ENCODE results near the gene PSAP.
"Not testable (repeated sequence)": the region's sequence is repeated elsewhere in the genome, so short reads cannot be mapped to it uniquely, and the experiment has no call there.

Gene PSAP

GRCh38 chr10:71888623-71889387, 37.8 kb upstream of the PSAP start:
- Histone ChIP-seq H3K27ac (no peak overlapping the region), H3K9ac (ENCODE audit: insufficient read length) (peak overlapping the region; percentile 71), H3K4me3 (peak overlapping the region; percentile 84), H3K36me3 (ENCODE audit: insufficient read depth, low read length) (no peaks in the 10 kb centered on the region), H3K9me3 (ENCODE audit: low read depth, low read length) (no peaks in the 10 kb centered on the region)
- TF ChIP-seq FOXP2 (optimal IDR thresholded peaks at IDR 0.05; ENCODE audit: control extremely low read depth, extremely low read length, insufficient read depth) (no peak), EZH2 (IDR thresholded peaks at IDR 0.05) (no peak), POLR2AphosphoS5 (IDR thresholded peaks at IDR 0.05; ENCODE audit: borderline replicate concordance, low read depth, low read length) (no peak; the same call in 1 of the 2 replicates)
- DNase-seq (ENCODE audit: low read depth, low spot score), result no peak

GRCh38 chr10:71888248-71888622, 37.2 kb upstream of the PSAP start:
- H3K27ac ChIP-seq, result no peak overlapping the region
- H3K9me3 ChIP-seq (ENCODE audit: low read depth, low read length), result no peaks in the 10 kb centered on the region
- H3K9ac ChIP-seq (ENCODE audit: insufficient read length), result peak overlapping the region; percentile 71
- no peaks in the 10 kb centered on the region for H3K36me3 ChIP-seq (ENCODE audit: insufficient read depth, low read length)
- no peak for TF ChIP-seq POLR2AphosphoS5 (IDR thresholded peaks at IDR 0.05; ENCODE audit: borderline replicate concordance, low read depth, low read length)
- TF ChIP-seq FOXP2 (optimal IDR thresholded peaks at IDR 0.05; ENCODE audit: control extremely low read depth, extremely low read length, insufficient read depth), result no peak
- no peak for TF ChIP-seq EZH2 (IDR thresholded peaks at IDR 0.05)
- DNase-seq (ENCODE audit: low read depth, low spot score), result no peak
- peak overlapping the region; percentile 84 for H3K4me3 ChIP-seq

GRCh38 chr10:71887743-71888142, 36.7 kb upstream of the PSAP start:
- Histone ChIP-seq H3K9me3 (ENCODE audit: low read depth, low read length) (no peaks in the 10 kb centered on the region), H3K9ac (ENCODE audit: insufficient read length) (no peak overlapping the region), H3K4me3 (peak overlapping the region; percentile 84; the same call in 1 of the 2 replicates), H3K27ac (no peak overlapping the region), H3K36me3 (ENCODE audit: insufficient read depth, low read length) (no peaks in the 10 kb centered on the region)
- no peak for DNase-seq (ENCODE audit: low read depth, low spot score)
- TF ChIP-seq POLR2AphosphoS5 (IDR thresholded peaks at IDR 0.05; ENCODE audit: borderline replicate concordance, low read depth, low read length) (no peak), EZH2 (IDR thresholded peaks at IDR 0.05) (no peak), FOXP2 (optimal IDR thresholded peaks at IDR 0.05; ENCODE audit: control extremely low read depth, extremely low read length, insufficient read depth) (no peak)

- no peak overlapping the region for H3K27ac ChIP-seq
- TF ChIP-seq FOXP2 (optimal IDR thresholded peaks at IDR 0.05; ENCODE audit: control extremely low read depth, extremely low read length, insufficient read depth) (no peak), EZH2 (IDR thresholded peaks at IDR 0.05) (no peak), POLR2AphosphoS5 (IDR thresholded peaks at IDR 0.05; ENCODE audit: borderline replicate concordance, low read depth, low read length) (no peak)
- no peaks in the 10 kb centered on the region for H3K9me3 ChIP-seq (ENCODE audit: low read depth, low read length)
These were observed 32.0 kb upstream of the PSAP start for GRCh38 chr10:71882813-71883659.

GRCh38 chr10:71881647-71882355, 30.8 kb upstream of the PSAP start:
- TF ChIP-seq FOXP2 (optimal IDR thresholded peaks at IDR 0.05; ENCODE audit: control extremely low read depth, extremely low read length, insufficient read depth), result no peak
- TF ChIP-seq POLR2AphosphoS5 (IDR thresholded peaks at IDR 0.05; ENCODE audit: borderline replicate concordance, low read depth, low read length), result no peak
- no peak for TF ChIP-seq EZH2 (IDR thresholded peaks at IDR 0.05)
- no peak overlapping the region for H3K27ac ChIP-seq
- H3K9ac ChIP-seq (ENCODE audit: insufficient read length), result no peak overlapping the region
- no peak for DNase-seq (ENCODE audit: low read depth, low spot score)
- H3K9me3 ChIP-seq (ENCODE audit: low read depth, low read length), result no peaks in the 10 kb centered on the region
- no peaks in the 10 kb centered on the region for H3K36me3 ChIP-seq (ENCODE audit: insufficient read depth, low read length)
- H3K4me3 ChIP-seq, result no peak overlapping the region

More at GRCh38 chr10:71882813-71883659, 32.0 kb upstream of the PSAP start:
- Histone ChIP-seq H3K9ac (ENCODE audit: insufficient read length) (no peak overlapping the region), H3K36me3 (ENCODE audit: insufficient read depth, low read length) (no peaks in the 10 kb centered on the region), H3K4me3 (no peak overlapping the region)
- no peak for DNase-seq (ENCODE audit: low read depth, low spot score)

DNA sequence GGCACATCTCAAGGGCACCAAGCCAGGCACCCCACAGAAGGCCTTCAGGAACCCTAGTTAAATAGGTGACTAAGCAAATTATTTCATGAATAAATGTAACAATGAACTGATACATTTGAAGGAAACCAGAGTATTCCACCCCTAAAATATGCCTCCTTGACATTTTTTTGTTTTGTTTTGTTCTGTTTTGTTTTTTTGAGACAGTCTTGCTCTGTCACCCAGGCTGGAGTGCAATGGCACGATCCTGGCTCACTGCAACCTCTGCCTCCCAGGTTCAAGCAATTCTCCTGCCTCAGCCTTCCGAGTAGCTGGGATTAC, 30.2 kb upstream of the PSAP start:
- DNase-seq (ENCODE audit: low read depth, low spot score); H3K27ac ChIP-seq; H3K36me3 ChIP-seq (ENCODE audit: insufficient read depth, low read length); H3K9me3 ChIP-seq (ENCODE audit: low read depth, low read length); H3K4me3 ChIP-seq; H3K9ac ChIP-seq (ENCODE audit: insufficient read length): not testable (repeated sequence)

DNA sequence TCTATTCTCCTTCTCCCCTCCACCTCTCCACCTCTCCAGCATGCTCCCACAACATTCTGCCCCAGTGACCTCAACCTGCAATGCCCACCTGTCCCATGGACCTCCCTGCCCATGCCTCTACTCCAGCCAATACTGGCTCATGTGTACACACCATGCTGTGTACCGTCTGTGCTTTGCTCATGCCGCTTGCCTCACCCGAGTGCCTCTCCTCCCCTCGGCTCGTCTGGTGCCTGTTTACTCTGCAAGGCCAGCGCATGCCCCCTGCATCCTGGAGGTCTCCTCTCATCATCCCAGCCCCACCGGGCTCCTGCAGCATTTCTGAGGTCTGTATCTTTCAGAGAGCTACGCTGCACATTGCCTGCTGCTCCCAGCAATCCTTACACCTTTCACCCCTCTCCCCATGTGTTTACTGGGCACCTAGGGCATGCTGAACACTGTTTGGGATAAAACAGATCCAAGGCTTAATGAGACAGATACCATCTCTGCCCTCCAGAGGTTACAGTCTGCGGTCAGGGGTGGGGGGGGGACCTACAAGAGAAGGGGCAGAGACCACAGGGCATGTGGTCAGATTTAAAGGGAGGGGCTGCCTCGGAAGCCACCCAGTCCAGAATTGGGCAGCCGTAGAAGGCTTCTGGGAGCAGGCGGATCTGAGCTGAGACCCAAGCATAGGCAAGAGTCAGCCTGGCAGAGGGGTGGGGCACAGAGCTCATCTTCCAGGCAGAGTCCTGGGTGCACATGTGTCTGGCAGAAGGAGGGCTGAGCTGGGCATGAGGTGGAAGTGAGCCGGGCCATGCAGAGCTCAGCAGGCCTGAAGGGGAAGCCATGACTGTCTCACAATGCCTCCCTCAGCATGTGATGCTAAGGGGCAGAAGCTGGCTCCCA, 29.6 kb upstream of the PSAP start:
- Histone ChIP-seq H3K9ac (ENCODE audit: insufficient read length) (no peak overlapping the region), H3K4me3 (no peak overlapping the region), H3K9me3 (ENCODE audit: low read depth, low read length) (no peaks in the 10 kb centered on the region), H3K27ac (no peak overlapping the region), H3K36me3 (ENCODE audit: insufficient read depth, low read length) (no peaks in the 10 kb centered on the region)
- TF ChIP-seq POLR2AphosphoS5 (IDR thresholded peaks at IDR 0.05; ENCODE audit: borderline replicate concordance, low read depth, low read length), result no peak
- no peak for DNase-seq (ENCODE audit: low read depth, low spot score)
